Transverse colon (tissue), 4 donors: Measurements from ENCODE around the gene ZBTB12. TPM values are rescaled to one million over a fixed set of nuclear protein-coding genes. Genes with fewer than 3 reads are reported as not detected.
"Not testable (repeated sequence)": the region's sequence is repeated elsewhere in the genome, so short reads cannot be mapped to it uniquely, and the experiment has no call there.

Experiments
- DNase-seq: peaks from one replicate; pipeline ENCODE4 v3.0.0-alpha.2; 2019
- H3K27ac ChIP-seq, 4 donors: fragments of 200-600 bp; sonication (generic); 2 replicates each; pipeline ENCODE4 v1.5.1; 2016 to 2018; ENCODE audit warnings: inconsistent platforms in 4 of 4
- H3K27me3 ChIP-seq: fragments of 200-600 bp; sonication (generic); 2 replicates; pipeline ENCODE4 v1.5.1; 2017; ENCODE audit warnings: inconsistent platforms
- H3K36me3 ChIP-seq, 4 donors: fragments of 200-600 bp; sonication (generic); 2 replicates each; pipeline ENCODE4 v1.5.1; 2017 to 2019; ENCODE audit warnings: inconsistent platforms in 4 of 4
- H3K4me1 ChIP-seq, 4 donors: fragments of 200-600 bp; sonication (generic); 2 replicates each; pipeline ENCODE4 v1.5.1; 2017 to 2020; ENCODE audit warnings: inconsistent platforms in 4 of 4
- H3K4me3 ChIP-seq, 4 donors: fragments of 200-600 bp; sonication (generic); 1 replicate in 1 of 4; 2 replicates in 3 of 4; pipeline versions ENCODE4 v1.5.1 to v1.6.1; 2017 to 2019; ENCODE audit warnings: inconsistent platforms in 4 of 4
- H3K9me3 ChIP-seq, 2 donors: fragments of 200-600 bp; sonication (generic); 2 replicates each; pipeline ENCODE4 v1.5.1; 2017 to 2019; ENCODE audit warnings: inconsistent platforms in 2 of 2
- CTCF ChIP-seq, 5 experiments: fragments of 200-600 bp in 3 of 5; fragments of 450-650 bp in 2 of 5; sonication (generic) in 3 of 5; IDR thresholded peaks; 1 replicate in 2 of 5; 2 replicates in 3 of 5; pipeline ENCODE4 v1.5.1; 2016 to 2017; ENCODE audit warnings: antibody characterized with exemption in 5 of 5, inconsistent platforms in 3 of 5, mild to moderate bottlenecking in 2 of 5, moderate library complexity in 1 of 5
- EP300 ChIP-seq: sonication (generic); formaldehyde crosslinking; IDR thresholded peaks from one replicate; pipeline ENCODE4 v1.6.1; 2017; ENCODE audit warnings: antibody characterized with exemption, low read depth
- POLR2A ChIP-seq: fragments of 450-650 bp; IDR thresholded peaks from one replicate; pipeline ENCODE4 v1.6.1; 2016; ENCODE audit warnings: antibody characterized with exemption, mild to moderate bottlenecking, moderate library complexity
- POLR2AphosphoS5 ChIP-seq, 3 donors: sonication (generic); formaldehyde crosslinking; IDR thresholded peaks; one replicate each; pipeline ENCODE4 v1.6.1; 2016; ENCODE audit warnings: antibody characterized with exemption in 3 of 3
- WGBS, 2 donors: methylation state at CpG; one replicate each; pipeline ENCODE4 v1.1.5; 2018; ENCODE audit warnings: low coverage in 1 of 2; 5-methylcytosine and 5-hydroxymethylcytosine counted together
- in situ Hi-C, 4 donors: fragments of 200-750 bp; cut with MboI; loops; one replicate each; pipeline versions ENCODE4 v1.15.0 to v1.15.1; 2017; ENCODE audit warnings: low sequenced_read_pairs in 3 of 4, low pct_ligation_motif_present in 1 of 4, low pct_unique_long_range_greater_than_20kb in 1 of 4
- intact Hi-C: fragments of 100-400 bp; cut with DNase I; formaldehyde crosslinking; loops from one replicate; pipeline ENCODE4 v1.15.1; 2023; ENCODE audit warnings: low total_unique reads
- total RNA-seq, 4 donors: library from RNA; depleted of rRNA; stranded (reverse); fragments of >200 nt; gene quantifications; one replicate each; pipeline ENCODE4 v1.1.0, GENCODE V29; 2016

Gene ZBTB12
- total RNA-seq, 4 donors from 2014 or later: 0.14 to 1.3 (median 0.77) TPM

GRCh38 chr6:31874084-31874670 is 27.7 kb downstream of the ZBTB12 start:
- in situ Hi-C loops: no loop called here
- DNase-seq: no peak
- no peak for TF ChIP-seq EP300
- no peak for TF ChIP-seq POLR2AphosphoS5 (IDR thresholded peaks at IDR 0.05)
- TF ChIP-seq CTCF (IDR thresholded peaks at IDR 0.05): no peak
- no peak for TF ChIP-seq POLR2A
- intact Hi-C loops: no loop called here
- H3K4me3 ChIP-seq: no peak overlapping the region
- peak overlapping the region; percentile 54 to 89 (median 60) for H3K27ac ChIP-seq
- 56 to 83% methylated on average over 1 to 4 of the region's 4 CpGs for WGBS, 2 donors
- no peaks in the 10 kb centered on the region for H3K9me3 ChIP-seq
- no peaks in the 10 kb centered on the region for H3K36me3 ChIP-seq
- peaks cover 14 to 28% (median 23%) of the 10 kb centered on the region in 4 donors for H3K4me1 ChIP-seq
- no peaks in the 10 kb centered on the region for H3K27me3 ChIP-seq

GRCh38 chr6:31871046-31871659 is 30.7 kb downstream of the ZBTB12 start:
- TF ChIP-seq EP300 (no peak), CTCF (IDR thresholded peaks at IDR 0.05) (no peak), POLR2AphosphoS5 (IDR thresholded peaks at IDR 0.05) (no peak), POLR2A (no peak)
- Histone ChIP-seq H3K27me3 (no peaks in the 10 kb centered on the region), H3K36me3 (peaks cover 0 to 4% (median 0%) of the 10 kb centered on the region in 4 donors), H3K4me1 (peaks cover 14 to 18% (median 16%) of the 10 kb centered on the region in 4 donors), H3K4me3 (no peak overlapping the region), H3K9me3 (no peaks in the 10 kb centered on the region), H3K27ac (no peak overlapping the region)
- 53 to 64% methylated on average over 3 to 9 of the region's 9 CpGs for WGBS, 2 donors
- DNase-seq: no peak
- in situ Hi-C loops: no loop called here
- intact Hi-C loops: no loop called here

GRCh38 chr6:31870385-31870921 is 31.4 kb downstream of the ZBTB12 start:
- Histone ChIP-seq H3K4me1 (peaks cover 9 to 11% (median 10%) of the 10 kb centered on the region in 4 donors), H3K9me3 (no peaks in the 10 kb centered on the region), H3K36me3 (peaks cover 0 to 4% (median 0%) of the 10 kb centered on the region in 4 donors), H3K4me3 (no peak overlapping the region), H3K27me3 (no peaks in the 10 kb centered on the region), H3K27ac (no peak overlapping the region)
- in situ Hi-C loops: no loop called here
- intact Hi-C loops: no loop called here
- DNase-seq: no peak
- 85 to 90% methylated on average over 2 to 14 of the region's 16 CpGs for WGBS, 2 donors
- TF ChIP-seq EP300 (no peak), CTCF (IDR thresholded peaks at IDR 0.05) (no peak), POLR2AphosphoS5 (IDR thresholded peaks at IDR 0.05) (no peak), POLR2A (no peak)

GRCh38 chr6:31869343-31869742 is 32.5 kb downstream of the ZBTB12 start:
- peaks cover 0 to 4% (median 0%) of the 10 kb centered on the region in 4 donors for H3K36me3 ChIP-seq
- 81% methylated on average over 8 of the region's 8 CpGs; no CpG with 5 or more reads in 1 of the 2 donors for WGBS, 2 donors

GRCh38 chr6:31868658-31868971 is 33.3 kb downstream of the ZBTB12 start:
- H3K4me3 ChIP-seq, H3K4me1 ChIP-seq, H3K27ac ChIP-seq, H3K36me3 ChIP-seq, H3K27me3 ChIP-seq, in situ Hi-C loops, DNase-seq, intact Hi-C loops, H3K9me3 ChIP-seq: not testable (repeated sequence)
- WGBS, 2 donors: 78 to 95% methylated on average over 1 of the region's 1 CpG

More at GRCh38 chr6:31869343-31869742, 32.5 kb downstream of the ZBTB12 start:
- H3K27me3 ChIP-seq: no peaks in the 10 kb centered on the region
- no peak overlapping the region for H3K4me3 ChIP-seq
- H3K27ac ChIP-seq: no peak overlapping the region
- in situ Hi-C loops: no loop called here
- H3K9me3 ChIP-seq: no peaks in the 10 kb centered on the region
- DNase-seq: no peak
- intact Hi-C loops: no loop called here
- TF ChIP-seq CTCF (IDR thresholded peaks at IDR 0.05) (no peak), POLR2A (no peak), POLR2AphosphoS5 (IDR thresholded peaks at IDR 0.05) (no peak), EP300 (no peak)
- peaks cover 0 to 3% (median under 1%) of the 10 kb centered on the region in 4 donors for H3K4me1 ChIP-seq
